Measurements from ENCODE around the gene RAP1GAP2. TPM values are rescaled to one million over a fixed set of nuclear protein-coding genes. Genes with fewer than 3 reads are reported as not detected.

RAP1GAP2 gene
- total and polyA plus RNA-seq, 2 of the 8 experiments (the other 6 are each of a cell fraction or from before 2014, with no cell fraction given) = 24.0 to 63.8 TPM

- Histone ChIP-seq H2BK5ac (ENCODE audit: low read depth, low read length) (no peak overlapping the region), H4K8ac (ENCODE audit: extremely low read depth, insufficient read depth, low read length) (no peak overlapping the region), H3K79me1 (ENCODE audit: low read depth, low read length) (peaks cover 4% of the 10 kb centered on the region), H2BK20ac (ENCODE audit: low read length) (no peak overlapping the region), H3K9me3 (ENCODE audit: insufficient read depth in 2 of 2, low read depth in 1 of 2, low read length in 1 of 2) (no peaks in the 10 kb centered on the region), H3K27me3 (replicated peaks in 1 of 4; ENCODE audit: control insufficient read depth in 3 of 4, extremely low read depth in 1 of 4, insufficient read depth in 3 of 4, low read length in 3 of 4) (no peaks in the 10 kb centered on the region), H2BK120ac (replicated peaks; ENCODE audit: low read depth, low read length) (no peak overlapping the region), H3K23ac (ENCODE audit: insufficient read length) (no peak overlapping the region), H2BK15ac (ENCODE audit: low read length) (no peak overlapping the region), H2BK12ac (ENCODE audit: low read depth, low read length) (no peak overlapping the region), H3K9ac (replicated peaks in 1 of 4; ENCODE audit: extremely low read depth in 1 of 4, low read depth in 3 of 4, low read length in 3 of 4) (no peak overlapping the region), H4K5ac (ENCODE audit: insufficient read length, low read depth, low read length) (no peak overlapping the region), H3K4me3 (ENCODE audit: extremely low read depth in 1 of 4, insufficient read depth in 2 of 4, low read depth in 3 of 4, low read length in 4 of 4) (no peak overlapping the region), H3K18ac (ENCODE audit: extremely low read depth, low read length) (no peak overlapping the region), H2AK5ac (ENCODE audit: low read depth, low read length) (no peak overlapping the region), H3K36me3 (ENCODE audit: control insufficient read depth in 2 of 4, insufficient read depth in 4 of 4, low read length in 3 of 4) (peaks cover 0 to 8% (median 3%) of the 10 kb centered on the region in 4 experiments; a peak in 2 of 8 replicates), H3K56ac (replicated peaks; ENCODE audit: insufficient read length, low read depth, low read length) (no peak overlapping the region), H3K27ac (ENCODE audit: low read depth, low read length) (no peak overlapping the region), H2AFZ (ENCODE audit: low read length) (no peak overlapping the region), H3K4me1 (replicated peaks in 1 of 4; ENCODE audit: control insufficient read depth in 3 of 4, insufficient read depth in 4 of 4, low read length in 3 of 4) (peaks cover 2 to 27% (median 6%) of the 10 kb centered on the region in 4 experiments; a peak in 4 of 7 replicates), H3K23me2 (ENCODE audit: low read depth, low read length) (no peaks in the 10 kb centered on the region), H3K14ac (ENCODE audit: insufficient read length) (no peak overlapping the region), H3K4ac (replicated peaks; ENCODE audit: insufficient read length, low read depth, low read length) (no peak overlapping the region), H3K4me2 (ENCODE audit: insufficient read depth in 1 of 2, low read depth in 2 of 2, low read length in 2 of 2) (no peak overlapping the region), H4K91ac (replicated peaks; ENCODE audit: insufficient read length, low read length) (no peak overlapping the region), H3K79me2 (ENCODE audit: control insufficient read depth in 1 of 2, insufficient read depth in 2 of 2, low read length in 2 of 2) (peaks cover 0 to 1% of the 10 kb centered on the region in 2 experiments; a peak in 1 of 4 replicates), H4K20me1 (replicated peaks in 1 of 2; ENCODE audit: control insufficient read depth in 1 of 2, insufficient read depth in 2 of 2, low read length in 2 of 2) (peaks cover 2 to 6% of the 10 kb centered on the region in 2 experiments)
- POLR2A ChIA-PET (ENCODE audit: partially characterized antibody) = interaction anchor here (1.3 to 1.4 kb wide), 3 partner anchors 9 to 109 kb away, joined by 3 to 4 read pairs (median 3); no protein-coding TSS in a partner anchor
- CTCF ChIA-PET (ENCODE audit: partially characterized antibody) = interaction anchor here (0.6 to 2.0 kb wide), 3 partner anchors 52 to 132 kb away, joined by 3 to 7 read pairs (median 7); no protein-coding TSS in a partner anchor
- DNase-seq (ENCODE audit: low read depth in 1 of 2, low spot score in 2 of 2) (no peak), FAIRE-seq (no peak)
- 88% methylated on average over 8 of the region's 8 CpGs; no CpG with 5 or more reads in 1 of the 2 experiments for WGBS, 2 experiments (ENCODE audit: extremely low coverage in 1 of 2, insufficient coverage in 1 of 2, insufficient read length in 1 of 2, insufficient replicate concordance in 2 of 2, low coverage in 1 of 2, low lambda C conversion rate in 2 of 2, missing lambda C conversion rate in 1 of 2)
- TF ChIP-seq TBP (IDR thresholded peaks at IDR 0.05; ENCODE audit: low read depth, low read length) (no peak), RAD21 (IDR thresholded peaks at IDR 0.05 in 1 of 2, conservative IDR thresholded peaks at IDR 0.05 in 1 of 2; ENCODE audit: low read depth in 2 of 2, low read length in 2 of 2) (no peak), ASH2L (IDR thresholded peaks at IDR 0.05; ENCODE audit: low read length) (no peak), MAFK (IDR thresholded peaks at IDR 0.05; ENCODE audit: low read depth, low read length) (no peak), ATF3 (IDR thresholded peaks at IDR 0.05; ENCODE audit: insufficient read depth, low read depth, low read length) (no peak), KDM4A (IDR thresholded peaks at IDR 0.05; ENCODE audit: low read depth, low read length, severe bottlenecking) (no peak), YY1 (IDR thresholded peaks at IDR 0.05; ENCODE audit: low read depth, low read length) (no peak), TAF7 (optimal IDR thresholded peaks at IDR 0.05; ENCODE audit: borderline replicate concordance, low read depth, low read length) (no peak), MAX (IDR thresholded peaks at IDR 0.05) (no peak), GTF2F1 (IDR thresholded peaks at IDR 0.05; ENCODE audit: borderline replicate concordance, low read depth, low read length) (no peak), SUZ12 (IDR thresholded peaks at IDR 0.05; ENCODE audit: low read length) (no peak), RFX5 (IDR thresholded peaks at IDR 0.05; ENCODE audit: borderline replicate concordance, low read depth, low read length) (no peak), PHF8 (conservative IDR thresholded peaks at IDR 0.05; ENCODE audit: low read depth, low read length) (no peak)
Observed at GRCh38 chr17:2961446-2961845, 165.2 kb downstream of the RAP1GAP2 start.
